H1 (cell line): Measurements from ENCODE around the gene PBX2.

Source experiments
- ATF2 ChIP-seq: IDR thresholded peaks from 2 replicates; pipeline ENCODE4 v1.6.1; 2012; ENCODE audit warnings: low read length, inconsistent platforms
- CEBPB ChIP-seq: IDR thresholded peaks from 2 replicates; pipeline ENCODE4 v1.6.1; 2012; ENCODE audit warnings: low read depth, low read length
- CTCF ChIP-seq, 3 experiments: IDR thresholded peaks; 1 replicate in 2 of 3; 2 replicates in 1 of 3; pipeline versions ENCODE4 v1.5.1 to v1.6.1; 2011; ENCODE audit warnings: low read length in 3 of 3, mild to moderate bottlenecking in 3 of 3, inconsistent platforms in 2 of 3, low read depth in 1 of 3, moderate library complexity in 1 of 3; ENCODE audit not compliant: insufficient read depth in 1 of 3; ENCODE audit errors: control extremely low read depth in 1 of 3
- EP300 ChIP-seq, 2 experiments: IDR thresholded peaks; 1 replicate in 1 of 2; 2 replicates in 1 of 2; pipeline ENCODE4 v1.6.1; 2011 to 2012; ENCODE audit warnings: low read depth in 2 of 2, low read length in 2 of 2, mild to moderate bottlenecking in 2 of 2, borderline replicate concordance in 1 of 2, inconsistent platforms in 1 of 2, moderate library complexity in 1 of 2
- KDM5A ChIP-seq: fragments of 200-600 bp; IDR thresholded peaks from 2 replicates; pipeline ENCODE4 v1.7.1; 2012; ENCODE audit warnings: mild to moderate bottlenecking, low read length, inconsistent platforms, mixed read lengths
- MAX ChIP-seq: IDR thresholded peaks from 2 replicates; pipeline ENCODE4 v1.6.1; 2012; ENCODE audit warnings: inconsistent platforms
- POLR2A ChIP-seq, 2 experiments: IDR thresholded peaks; 1 replicate in 1 of 2; 2 replicates in 1 of 2; pipeline ENCODE4 v1.6.1; 2011; ENCODE audit warnings: low read depth in 2 of 2, low read length in 2 of 2, mild to moderate bottlenecking in 2 of 2; ENCODE audit errors: control extremely low read depth in 1 of 2
- POLR2AphosphoS5 ChIP-seq: IDR thresholded peaks from 2 replicates; pipeline ENCODE4 v1.6.1; 2011; ENCODE audit warnings: low read depth, low read length
- RAD21 ChIP-seq, 2 experiments: IDR thresholded peaks in 1 of 2; conservative IDR thresholded peaks in 1 of 2; 2 replicates each; pipeline ENCODE4 v1.6.1; 2011; ENCODE audit warnings: low read depth in 2 of 2, low read length in 2 of 2, improper control_type of control experiment in 1 of 2, inconsistent platforms in 1 of 2, mild to moderate bottlenecking in 1 of 2, moderate library complexity in 1 of 2
- SIN3A ChIP-seq, 2 experiments: IDR thresholded peaks in 1 of 2; conservative IDR thresholded peaks in 1 of 2; 2 replicates each; pipeline ENCODE4 v1.6.1; 2011 to 2012; ENCODE audit warnings: low read length in 2 of 2, improper control_type of control experiment in 1 of 2, low read depth in 1 of 2, mild to moderate bottlenecking in 1 of 2
- SP4 ChIP-seq: IDR thresholded peaks from 2 replicates; pipeline ENCODE4 v1.6.1; 2012; ENCODE audit warnings: low read length, inconsistent platforms
- TAF1 ChIP-seq: IDR thresholded peaks from 2 replicates; pipeline ENCODE4 v1.6.1; 2011; ENCODE audit warnings: mild to moderate bottlenecking, low read depth, low read length

- TF ChIP-seq EP300 (IDR thresholded peaks at IDR 0.05; ENCODE audit: borderline replicate concordance in 1 of 2, low read depth in 2 of 2, low read length in 2 of 2) (no peak), SP4 (no peak), CTCF (IDR thresholded peaks at IDR 0.05; ENCODE audit: control extremely low read depth in 1 of 3, insufficient read depth in 1 of 3, low read depth in 1 of 3, low read length in 3 of 3) (no peak), ATF2 (no peak), POLR2AphosphoS5 (no peak), MAX (no peak), RAD21 (IDR thresholded peaks at IDR 0.05 in 1 of 2, conservative IDR thresholded peaks at IDR 0.05 in 1 of 2; ENCODE audit: low read depth in 2 of 2, low read length in 2 of 2) (no peak), KDM5A (no peak), POLR2A (IDR thresholded peaks at IDR 0.05; ENCODE audit: control extremely low read depth in 1 of 2, low read depth in 2 of 2, low read length in 2 of 2) (no peak), CEBPB (no peak), SIN3A (conservative IDR thresholded peaks at IDR 0.05 in 1 of 2, IDR thresholded peaks at IDR 0.05 in 1 of 2; ENCODE audit: low read depth in 1 of 2, low read length in 2 of 2) (no peak), TAF1 (no peak)
These were observed 30.0 kb upstream of the PBX2 start for GRCh38 chr6:32220021-32220420.
